Endothelial cell of umbilical vein (primary cell): Measurements from ENCODE around the gene HTR3A. TPM values are rescaled to one million over a fixed set of nuclear protein-coding genes. Genes with fewer than 3 reads are reported as not detected.

Source experiments
- BruUV-seq: library from RNA; stranded (reverse); fragments of 400-500 nt; replicated peaks from 2 replicates; lab custom pipeline; 2021; lab: Mats Ljungman, UMichigan
- CTCF ChIA-PET: fragments of 300-600, 350-600 bp; sonication (Branson Sonifier 250); formaldehyde crosslinking; loops from one replicate; lab custom pipeline; 2021; ENCODE audit warnings: antibody characterized with exemption, inconsistent platforms; lab: Charles Lee
- POLR2A ChIA-PET: fragments of 300-600, 350-600 bp; sonication (Branson Sonifier 250); formaldehyde crosslinking; loops from one replicate; lab custom pipeline; 2021; ENCODE audit warnings: antibody characterized with exemption, inconsistent platforms; lab: Charles Lee
- DNase-seq: peaks from one replicate; pipeline ENCODE4 v3.0.0-alpha.2; 2011; ENCODE audit warnings: low read depth, low spot score
- FAIRE-seq: peaks from 2 replicates; lab custom pipeline; 2011; peaks lifted over from hg19 to GRCh38; lab: Jason Lieb, UNC
- H2AFZ ChIP-seq: 2 replicates; pipeline ENCODE4 v1.6.0; 2012; ENCODE audit warnings: low read depth, low read length, control low read depth, inconsistent platforms
- H3K27ac ChIP-seq: 2 replicates; pipeline ENCODE4 v1.5.1; 2011; ENCODE audit warnings: low read depth, mild to moderate bottlenecking, control low read depth, low read length, moderate library complexity; ENCODE audit not compliant: insufficient read depth
- H3K27me3 ChIP-seq, 2 experiments: 2 replicates each; pipeline versions ENCODE4 v1.6.0 to v1.6.1; 2011; ENCODE audit warnings: low read length in 2 of 2, mixed read lengths in 1 of 2; ENCODE audit not compliant: control insufficient read depth in 2 of 2, insufficient read depth in 2 of 2
- H3K36me3 ChIP-seq, 2 experiments: 2 replicates in 1 of 2; 3 replicates in 1 of 2; pipeline ENCODE4 v1.5.1; 2011; ENCODE audit warnings: low read length in 2 of 2, mild to moderate bottlenecking in 1 of 2, moderate library complexity in 1 of 2; ENCODE audit not compliant: control insufficient read depth in 2 of 2, insufficient read depth in 2 of 2; ENCODE audit errors: extremely low read depth in 1 of 2
- H3K4me1 ChIP-seq: 3 replicates; pipeline ENCODE4 v1.5.1; 2011; ENCODE audit warnings: mild to moderate bottlenecking, low read length; ENCODE audit not compliant: control insufficient read depth, insufficient read depth; ENCODE audit errors: extremely low read depth
- H3K4me2 ChIP-seq: 2 replicates; pipeline ENCODE4 v1.6.1; 2011; ENCODE audit warnings: low read length, control low read depth, mixed read lengths; ENCODE audit not compliant: insufficient read depth
- H3K4me3 ChIP-seq, 3 experiments: fragments of 200-600 bp in 1 of 3; sonication (generic), shearing (Covaris generic) in 1 of 3; replicated peaks in 1 of 3; 2 replicates each; pipeline ENCODE4 v1.5.1; 2011 to 2016; ENCODE audit warnings: control low read depth in 3 of 3, low read length in 3 of 3, mild to moderate bottlenecking in 2 of 3, inconsistent platforms in 1 of 3, low read depth in 1 of 3, moderate library complexity in 1 of 3; ENCODE audit not compliant: insufficient read depth in 1 of 3
- H3K79me2 ChIP-seq: 2 replicates; pipeline ENCODE4 v1.6.0; 2012; ENCODE audit warnings: low read length, inconsistent platforms; ENCODE audit not compliant: control insufficient read depth, insufficient read depth
- H3K9ac ChIP-seq: replicated peaks from 2 replicates; pipeline ENCODE3; 2011; ENCODE audit warnings: low read length, control low read depth; ENCODE audit not compliant: insufficient read depth; ENCODE audit errors: extremely low read depth
- H3K9me1 ChIP-seq: replicated peaks from 3 replicates; pipeline ENCODE4 v1.6.0; 2011; ENCODE audit warnings: mild to moderate bottlenecking, low read length; ENCODE audit not compliant: control insufficient read depth, insufficient read depth; ENCODE audit errors: extremely low read depth
- H3K9me3 ChIP-seq: replicated peaks from 2 replicates; pipeline ENCODE4 v1.5.1; 2012; ENCODE audit warnings: low read length, inconsistent platforms; ENCODE audit not compliant: control insufficient read depth, insufficient read depth
- H4K20me1 ChIP-seq: replicated peaks from 2 replicates; pipeline ENCODE3; 2011; ENCODE audit warnings: mild to moderate bottlenecking, low read length; ENCODE audit not compliant: control insufficient read depth, insufficient read depth; ENCODE audit errors: extremely low read depth
- CTCF ChIP-seq, 2 donors: IDR thresholded peaks; 1 replicate in 1 of 2; 2 replicates in 1 of 2; pipeline ENCODE4 v1.5.1; 2011; ENCODE audit warnings: low read length in 2 of 2, mild to moderate bottlenecking in 2 of 2, moderate library complexity in 2 of 2, control low read depth in 1 of 2, inconsistent platforms in 1 of 2, low read depth in 1 of 2; ENCODE audit not compliant: insufficient read depth in 1 of 2; ENCODE audit errors: extremely low read depth in 1 of 2
- EZH2 ChIP-seq: IDR thresholded peaks from 2 replicates; pipeline ENCODE4 v1.6.1; 2012; ENCODE audit warnings: borderline replicate concordance, low read depth, mild to moderate bottlenecking, moderate library complexity, low read length, inconsistent platforms; ENCODE audit not compliant: severe bottlenecking
- FOS ChIP-seq: IDR thresholded peaks from 2 replicates; pipeline ENCODE4 v1.6.1; 2011; ENCODE audit warnings: mild to moderate bottlenecking, low read length, moderate library complexity, borderline replicate concordance; ENCODE audit not compliant: insufficient read depth
- GATA2 ChIP-seq: IDR thresholded peaks from 2 replicates; pipeline ENCODE4 v1.7.0; 2011; ENCODE audit warnings: low read depth, mild to moderate bottlenecking, moderate library complexity, mixed read lengths, low read length; ENCODE audit not compliant: insufficient read length, insufficient read depth
- JUN ChIP-seq: IDR thresholded peaks from 2 replicates; pipeline ENCODE4 v1.6.1; 2011; ENCODE audit warnings: borderline replicate concordance, low read depth; ENCODE audit not compliant: insufficient read length, insufficient read depth
- MAX ChIP-seq: IDR thresholded peaks from 2 replicates; pipeline ENCODE4 v1.6.1; 2011; ENCODE audit not compliant: insufficient read depth, insufficient read length
- MYC ChIP-seq: IDR thresholded peaks from one replicate; pipeline ENCODE4 v1.6.1; 2011; ENCODE audit warnings: mild to moderate bottlenecking, low read depth, low read length
- POLR2A ChIP-seq: IDR thresholded peaks from 2 replicates; pipeline ENCODE4 v1.6.1; 2012; ENCODE audit warnings: low read depth, mild to moderate bottlenecking, control low read depth, low read length
- POLR2AphosphoS5 ChIP-seq: IDR thresholded peaks from 2 replicates; pipeline ENCODE4 v1.6.1; 2012; ENCODE audit warnings: low read depth, mild to moderate bottlenecking, control low read depth, low read length, moderate library complexity; ENCODE audit not compliant: insufficient read depth
- dilution Hi-C: fragments of 300-500 bp; cut with MboI; formaldehyde crosslinking; loops from one replicate; pipeline ENCODE4 v1.15.0; 2019; ENCODE audit warnings: low sequenced_read_pairs; ENCODE audit not compliant: extremely low pct_ligation_motif_present
- intact Hi-C: fragments of 100-400 bp; cut with micrococcal nuclease; formaldehyde crosslinking; loops from one replicate; pipeline ENCODE4 v1.10.0; 2022
- polyA plus RNA-seq, 4 experiments: library from polyadenylated mRNA; depleted of rRNA in 3 of 4; stranded (reverse) in 3 of 4; unstranded in 1 of 4; fragments of >200 nt; gene quantifications; 2 replicates each; pipeline versions ENCODE4 v1.2.1 to v1.2.3, GENCODE V29; 2011 to 2012; ENCODE audit warnings: missing spikeins in 1 of 4
- total RNA-seq: library from RNA; stranded (reverse); gene quantifications from 2 replicates; pipeline ENCODE4 v1.2.3, GENCODE V29; 2021

Gene HTR3A
- total and polyA plus RNA-seq, 2 donors (not counting 3 experiments of a cell fraction or from before 2014, with no cell fraction given) = not detected

GRCh38 chr11:113954235-113954634, 20.7 kb upstream of the HTR3A start:
- CTCF ChIA-PET = interaction anchor here (0.5 kb wide), 1 partner anchor 45 kb away, joined by 3 read pairs; no protein-coding TSS in a partner anchor
- Histone ChIP-seq H3K4me2 (no peak overlapping the region), H3K4me3 (no peak overlapping the region), H4K20me1 (no peaks in the 10 kb centered on the region), H3K27ac (no peak overlapping the region), H3K9me1 (no peaks in the 10 kb centered on the region), H3K27me3 (peaks cover 0 to 10% of the 10 kb centered on the region in 2 experiments), H3K79me2 (no peaks in the 10 kb centered on the region), H3K4me1 (no peaks in the 10 kb centered on the region), H3K36me3 (no peaks in the 10 kb centered on the region), H3K9me3 (no peaks in the 10 kb centered on the region), H2AFZ (no peak overlapping the region), H3K9ac (no peak overlapping the region)
- TF ChIP-seq JUN (no peak), MAX (no peak), GATA2 (no peak), POLR2A (no peak), POLR2AphosphoS5 (no peak), EZH2 (no peak), MYC (no peak), CTCF (IDR thresholded peaks at IDR 0.05; ENCODE audit: extremely low read depth in 1 of 2, insufficient read depth in 1 of 2, low read depth in 1 of 2, low read length in 2 of 2) (no peak), FOS (no peak)
- POLR2A ChIA-PET = no interaction called here
- intact Hi-C loops = no loop called here
- BruUV-seq = no TSS peak
- FAIRE-seq (no peak), DNase-seq (no peak)
- dilution Hi-C loops = no loop called here
